Fibroblast of pulmonary artery (primary cell): ENCODE measurements around the gene SLC25A33.

ENCODE experiments used
- DNase-seq: peaks from one replicate; pipeline ENCODE4 v3.0.0-alpha.2; 2010; ENCODE audit warnings: low read depth
- H3K4me3 ChIP-seq: replicated peaks from 2 replicates; pipeline ENCODE4 v1.5.1; 2011; ENCODE audit warnings: low read depth, mild to moderate bottlenecking, control low read depth, low read length, moderate library complexity
- CTCF ChIP-seq: IDR thresholded peaks from 2 replicates; pipeline ENCODE4 v1.5.1; 2011; ENCODE audit warnings: mild to moderate bottlenecking, control low read depth, low read length, inconsistent platforms; ENCODE audit errors: missing control alignments

The SLC25A33 gene

GRCh38 chr1:9573723-9574122 lies 34.5 kb downstream of the SLC25A33 start:
- peak; percentile 43 for TF ChIP-seq CTCF
- no peak overlapping the region for H3K4me3 ChIP-seq
- peak; percentile 53 for DNase-seq

- no peak overlapping the region for H3K4me3 ChIP-seq
- TF ChIP-seq CTCF = no peak
- DNase-seq = no peak
Measured at GRCh38 chr1:9575486-9575885, 36.2 kb downstream of the SLC25A33 start.

- no peak for DNase-seq
- TF ChIP-seq CTCF = no peak
- no peak overlapping the region for H3K4me3 ChIP-seq
Measured at GRCh38 chr1:9576903-9577302, 37.6 kb downstream of the SLC25A33 start.

GRCh38 chr1:9577423-9577822 lies 38.2 kb downstream of the SLC25A33 start:
- no peak for TF ChIP-seq CTCF
- H3K4me3 ChIP-seq = no peak overlapping the region
- no peak for DNase-seq

- no peak for TF ChIP-seq CTCF
- no peak for DNase-seq
- no peak overlapping the region for H3K4me3 ChIP-seq
Measured at GRCh38 chr1:9580942-9581341, 41.7 kb downstream of the SLC25A33 start.

- H3K4me3 ChIP-seq = no peak overlapping the region
- DNase-seq = no peak
- no peak for TF ChIP-seq CTCF
Measured at GRCh38 chr1:9586147-9586766, 47.0 kb downstream of the SLC25A33 start.

GRCh38 chr1:9588551-9589143 lies 49.4 kb downstream of the SLC25A33 start, which contains the start of gene TMEM201:
TSS of gene TMEM201 (plus strand) at chr1:9588911. CDS start at chr1:9588931, 20 bp downstream.
- peak; percentile 21 for TF ChIP-seq CTCF
- DNase-seq = peak; percentile 90
- peak within 1 kb of the TSS; percentile 59 for H3K4me3 ChIP-seq
